Left renal pelvis (tissue), 4 donors: ENCODE results near the gene PADI1. TPM values are rescaled to one million over a fixed set of nuclear protein-coding genes. Genes with fewer than 3 reads are reported as not detected.

Experiments used
- DNase-seq, 4 donors: peaks; one replicate each; pipeline ENCODE4 v3.0.0-alpha.2; 2013; ENCODE audit warnings: low read depth in 4 of 4, low spot score in 3 of 4
- polyA plus RNA-seq, 4 donors: library from polyadenylated mRNA; unstranded; fragments of 120-200 nt; gene quantifications; one replicate each; pipeline ENCODE4 v1.2.1, GENCODE V29; 2013; ENCODE audit not compliant: insufficient read length in 4 of 4

PADI1 gene
- polyA plus RNA-seq, 4 donors, result 0.14 TPM; not detected in 3

DNA sequence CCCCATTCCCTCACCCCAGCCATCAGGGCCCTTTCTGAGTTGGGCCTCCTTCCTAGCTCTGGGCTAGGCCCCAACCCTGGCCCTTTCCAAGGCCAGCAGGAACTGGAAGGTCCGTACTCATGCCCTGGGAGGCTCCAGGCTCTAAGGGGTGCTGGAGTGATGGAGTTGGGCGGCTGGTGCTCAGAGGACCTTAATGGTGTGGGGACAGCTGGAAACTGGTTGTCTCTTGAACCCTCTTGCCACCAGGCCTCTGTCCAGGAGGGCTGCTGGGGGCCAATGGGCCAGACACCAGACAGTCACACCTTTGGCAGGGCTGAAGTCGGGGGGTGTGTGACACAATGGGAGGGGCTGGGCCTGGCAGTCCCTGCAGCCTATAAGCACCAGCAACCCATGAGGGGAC lies 9.2 kb upstream of the PADI1 start:
- DNase-seq, result no peak

DNA sequence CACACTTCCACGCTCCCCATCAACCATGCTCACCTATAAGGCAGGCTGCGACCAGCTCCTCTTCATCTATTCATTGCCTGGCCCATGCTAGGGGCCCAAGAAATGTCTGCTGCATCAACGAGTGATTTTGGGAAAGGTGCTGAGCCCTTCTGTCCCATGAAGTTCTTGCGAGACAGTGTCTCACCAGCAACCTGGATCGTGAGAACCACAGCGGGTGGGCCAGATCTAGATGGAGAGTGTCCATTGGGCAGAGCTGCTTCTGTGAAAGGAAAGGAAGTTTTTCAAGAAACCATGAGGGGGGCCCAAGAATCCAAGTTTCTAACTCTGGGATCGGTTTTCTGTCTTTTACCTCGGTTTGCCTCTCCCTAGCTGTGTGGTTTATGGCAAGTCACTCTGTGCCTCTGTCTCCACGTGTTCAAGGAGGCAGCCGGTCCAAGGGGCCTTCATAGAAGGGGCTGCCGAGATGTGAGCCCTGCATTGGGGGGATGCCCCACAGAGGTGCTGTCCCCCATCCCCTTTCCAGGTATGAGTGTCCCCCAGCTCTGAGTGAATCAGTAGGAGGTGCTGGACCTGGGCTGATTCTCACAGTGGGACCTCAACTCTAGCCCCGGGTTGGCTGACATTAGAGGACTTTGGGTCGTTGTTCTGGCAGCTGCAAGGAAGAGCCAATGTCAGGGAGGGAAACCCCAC lies 8.3 kb upstream of the PADI1 start:
- DNase-seq, result no peak

DNA sequence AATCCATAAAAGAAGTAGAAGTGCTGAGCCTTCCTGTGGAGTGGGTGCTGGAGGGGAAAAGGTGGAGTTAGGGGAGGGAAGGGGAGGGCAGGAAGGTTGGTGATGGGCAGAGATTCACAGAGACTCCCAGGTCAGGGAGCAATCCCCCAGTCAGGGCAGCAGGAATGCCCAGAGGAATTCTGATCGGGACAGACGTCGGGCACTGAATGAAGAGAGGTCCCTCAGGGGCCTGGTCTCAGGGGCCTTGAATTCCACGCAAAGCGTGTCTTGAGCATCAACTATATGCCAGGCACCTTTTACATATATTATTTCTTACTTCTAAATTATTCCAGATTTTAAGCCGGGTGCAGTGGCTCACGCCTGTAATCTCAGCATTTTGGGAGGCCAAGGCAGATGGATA lies 7.2 kb upstream of the PADI1 start:
- DNase-seq, result no peak

DNA sequence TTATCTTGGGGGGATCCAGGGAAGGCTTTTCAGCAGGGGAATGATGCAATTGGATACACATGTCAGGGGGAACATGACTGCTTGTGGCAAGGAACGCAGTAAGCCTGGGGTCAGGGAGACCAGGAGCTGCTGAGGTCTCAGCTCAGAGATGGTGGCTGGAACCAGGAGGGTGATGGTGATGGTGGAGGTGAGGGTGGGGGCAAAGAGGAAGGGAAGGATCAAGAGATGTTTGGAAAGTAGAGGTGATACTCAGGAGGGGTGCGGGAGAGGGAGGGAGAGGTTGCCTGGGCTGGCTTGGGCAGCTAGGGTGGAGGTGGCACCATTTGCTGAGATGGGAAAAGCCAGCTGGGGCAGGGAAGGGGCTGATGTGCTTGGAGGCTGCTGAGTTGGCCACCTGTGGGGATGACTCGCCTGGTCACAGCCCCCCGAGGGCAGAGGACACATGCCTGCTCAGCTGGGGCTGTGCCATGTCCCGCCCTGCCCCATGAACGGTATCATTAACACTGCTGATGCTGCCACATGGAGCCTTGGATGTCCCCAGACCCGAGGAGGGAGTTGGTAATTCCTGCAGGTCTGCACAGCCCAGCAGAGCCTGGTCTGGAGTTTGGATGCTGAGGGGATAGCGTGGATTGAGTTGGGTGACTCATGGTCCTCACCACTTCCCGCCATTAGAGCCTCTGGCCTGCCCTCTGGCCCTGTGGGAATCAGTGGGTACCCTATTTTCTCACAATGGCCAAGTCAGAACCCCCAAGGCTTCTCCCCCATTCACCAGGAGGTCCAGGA lies 6.3 kb upstream of the PADI1 start:
- no peak for DNase-seq

DNA sequence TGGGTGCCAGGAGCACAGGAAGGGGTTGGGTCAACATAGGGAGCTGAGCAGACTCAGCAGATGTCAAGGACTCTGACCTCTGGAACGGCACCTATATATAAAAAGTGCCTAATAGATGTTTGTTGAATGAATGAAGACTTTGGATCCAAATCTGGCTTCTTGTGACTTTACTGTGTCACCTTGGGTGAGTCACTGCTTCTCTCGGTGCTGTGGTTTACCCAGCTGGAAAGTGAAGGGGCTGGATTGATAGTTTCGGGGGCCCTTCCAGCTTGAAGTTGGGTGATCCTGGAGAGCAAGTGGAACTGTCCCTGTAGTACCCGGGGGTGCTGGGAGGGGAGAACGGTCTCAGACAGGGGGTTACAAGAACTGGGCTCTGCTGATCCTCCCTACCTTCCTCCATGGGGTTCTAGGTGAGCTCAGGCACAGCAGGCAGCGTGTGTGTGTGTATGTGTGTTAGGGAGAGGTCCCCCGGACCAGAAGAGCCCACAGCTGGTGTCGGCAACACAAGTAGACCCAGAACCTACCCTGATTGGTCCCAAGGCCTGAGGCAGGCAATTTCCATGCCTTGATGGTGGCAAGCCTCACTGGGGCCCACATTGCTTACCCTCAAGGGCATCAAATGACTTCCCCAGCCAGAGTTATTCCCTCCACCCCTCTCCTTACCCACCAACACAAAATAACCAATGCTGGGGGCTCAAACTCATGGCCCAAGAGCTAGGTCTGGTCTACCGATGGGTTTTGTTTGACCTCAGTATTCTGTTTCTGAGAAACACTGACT lies 5.5 kb upstream of the PADI1 start:
- DNase-seq, result no peak

DNA sequence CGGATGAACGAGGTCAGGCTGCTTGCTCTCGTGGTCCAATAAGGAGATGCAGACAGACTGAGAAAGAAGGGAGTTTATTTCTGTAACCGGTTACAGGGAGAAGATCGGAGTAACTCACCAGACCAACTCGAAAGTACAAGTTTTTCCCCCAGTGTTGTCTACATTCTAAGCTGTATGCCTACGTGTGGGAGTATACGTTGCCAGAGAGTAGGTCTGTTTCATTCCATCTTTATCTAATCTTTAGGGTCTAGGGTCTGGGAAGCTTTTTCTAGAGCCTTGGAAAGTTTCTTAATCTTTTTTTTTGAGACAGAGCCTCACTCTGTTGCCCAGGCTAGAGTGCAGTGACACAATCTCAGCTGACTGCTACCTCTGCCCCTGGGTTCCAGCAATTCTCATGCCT lies 4.7 kb upstream of the PADI1 start:
- no peak for DNase-seq

DNA sequence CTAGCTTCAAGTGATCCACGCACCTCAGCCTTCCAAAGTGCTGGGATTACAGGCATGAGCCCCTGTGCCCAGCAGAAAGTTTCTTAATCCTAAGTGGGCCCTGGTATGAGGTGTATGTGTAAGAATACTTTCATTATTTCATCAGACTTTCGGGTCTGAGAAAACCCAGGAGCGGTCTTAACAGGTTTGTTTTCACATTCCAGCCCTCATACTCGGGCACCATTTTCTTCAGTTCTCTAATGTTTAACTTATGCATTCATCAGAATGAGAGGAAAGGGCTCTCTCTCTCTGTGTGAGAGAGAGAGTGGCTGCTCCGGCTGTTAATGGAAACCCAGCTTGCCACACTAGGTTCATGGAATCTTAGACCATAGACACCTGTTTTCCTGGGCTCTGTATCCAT lies 4.2 kb upstream of the PADI1 start:
- no peak for DNase-seq

DNA sequence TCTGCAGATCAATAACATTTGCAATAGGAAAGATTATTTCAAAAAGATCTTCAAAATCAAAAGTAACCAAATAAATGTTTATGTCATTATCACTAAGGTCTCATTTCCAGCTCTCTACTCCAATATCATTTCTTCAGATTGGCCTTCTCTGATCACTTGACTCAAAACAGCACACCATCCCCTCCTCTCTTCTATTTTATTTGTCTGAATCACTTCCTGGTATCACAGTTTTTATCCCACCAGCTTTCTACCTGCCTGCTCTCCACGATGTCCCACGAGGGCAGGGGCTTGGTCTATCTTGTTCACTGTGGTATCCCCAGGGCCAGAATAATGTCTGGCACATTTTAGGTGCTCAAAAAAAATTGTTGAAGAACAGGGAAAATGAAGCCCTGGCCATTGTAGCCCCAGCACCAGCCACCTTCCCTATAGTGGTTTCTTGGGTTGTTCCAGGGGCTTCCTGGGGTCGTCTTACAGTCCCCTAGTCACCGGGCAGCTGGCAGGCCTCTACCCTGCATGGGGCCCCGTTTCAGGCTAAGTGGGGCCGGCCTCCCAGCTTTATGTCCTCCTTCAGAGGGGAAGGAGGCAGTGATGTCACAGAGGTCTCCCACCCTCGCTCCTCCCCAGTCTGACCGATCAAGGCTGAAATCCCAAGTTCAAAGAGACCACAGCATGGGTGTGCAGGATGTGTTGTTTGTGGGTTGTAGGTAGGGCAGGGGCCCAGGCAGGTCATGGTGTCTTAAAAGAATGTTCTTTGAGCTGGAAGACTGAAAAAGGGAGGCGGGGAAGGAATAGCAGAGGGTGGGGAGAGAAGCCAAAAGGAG lies 3.5 kb upstream of the PADI1 start:
- no peak for DNase-seq

DNA sequence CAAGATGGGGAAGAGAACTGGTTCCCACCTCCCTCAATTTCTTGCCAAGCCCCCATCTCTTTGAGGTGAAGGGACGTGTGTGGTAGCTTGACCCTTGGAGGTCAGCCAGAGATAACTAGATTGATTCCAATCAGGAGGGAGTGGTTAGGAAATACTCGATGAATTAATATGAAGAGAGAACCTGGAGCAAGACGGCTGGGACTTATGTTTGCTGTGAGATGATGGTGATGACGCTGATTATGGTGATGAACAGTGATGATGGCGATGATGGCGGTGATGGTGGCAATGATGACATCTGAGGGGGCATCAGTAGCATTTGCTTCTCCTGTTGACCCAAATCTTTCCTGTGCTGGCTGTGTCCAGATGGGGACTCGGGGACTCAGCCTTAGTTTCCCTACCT lies 724 bp downstream of the PADI1 start:
- DNase-seq, result no peak

DNA sequence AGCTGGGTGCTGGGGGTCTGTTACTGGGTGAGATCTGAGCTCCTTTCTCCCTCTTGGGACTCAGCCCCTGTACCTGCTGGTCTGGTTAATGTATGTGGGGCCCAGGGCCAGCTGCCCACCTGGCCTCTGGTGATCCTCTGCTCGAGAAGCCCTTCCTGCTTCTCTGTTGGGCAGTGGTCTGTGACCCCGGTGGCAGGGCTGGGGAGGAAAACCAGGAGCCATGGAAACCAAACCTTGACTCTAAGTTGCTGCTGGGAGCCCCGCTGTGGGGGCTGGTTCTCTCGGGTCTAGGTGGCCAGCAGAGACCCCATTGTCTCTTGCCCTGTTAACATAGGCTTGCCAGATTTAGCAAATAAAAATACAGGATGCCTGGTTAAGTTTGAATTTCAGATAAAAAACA lies 1.3 kb downstream of the PADI1 start:
- DNase-seq, result no peak

DNA sequence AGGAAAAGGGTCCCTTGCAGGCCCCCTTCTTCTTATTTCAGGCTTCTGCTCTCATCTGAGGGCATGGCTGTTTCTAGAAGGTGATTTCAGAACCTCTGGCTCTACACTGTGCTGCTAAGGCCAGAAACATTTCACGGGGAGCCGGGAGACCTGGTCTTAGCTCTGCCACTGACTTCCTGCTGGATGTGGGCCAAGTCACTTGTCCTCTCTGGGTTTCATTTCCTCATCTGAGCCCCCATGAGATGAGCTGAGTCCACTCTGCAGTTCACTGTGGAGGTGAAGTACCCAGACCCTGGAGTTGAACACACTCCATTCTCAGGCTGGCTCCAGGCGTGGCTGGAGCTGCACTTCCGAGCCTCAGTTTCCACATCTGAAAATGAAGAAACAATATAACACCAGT lies 2.1 kb downstream of the PADI1 start:
- no peak for DNase-seq

DNA sequence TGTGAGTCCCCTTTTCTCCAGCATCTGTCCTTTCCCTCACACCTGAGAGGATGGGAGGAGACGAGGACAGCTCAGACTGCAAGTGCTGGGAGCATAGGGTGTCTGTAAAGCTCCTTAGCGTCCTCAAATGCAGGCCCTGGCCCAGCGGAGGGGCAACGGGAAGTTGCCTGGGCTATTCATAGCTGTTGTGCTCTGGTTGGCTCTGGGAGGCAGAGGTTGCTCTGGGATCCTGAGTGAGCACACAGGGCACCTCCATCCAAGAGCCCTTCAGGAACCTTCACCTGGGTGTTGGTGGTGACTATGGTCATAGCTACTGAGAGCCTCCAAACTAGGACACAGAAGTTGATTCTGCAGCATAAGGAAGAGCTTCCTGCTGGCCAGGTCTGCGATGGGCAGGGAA lies 2.6 kb downstream of the PADI1 start:
- DNase-seq, result no peak

DNA sequence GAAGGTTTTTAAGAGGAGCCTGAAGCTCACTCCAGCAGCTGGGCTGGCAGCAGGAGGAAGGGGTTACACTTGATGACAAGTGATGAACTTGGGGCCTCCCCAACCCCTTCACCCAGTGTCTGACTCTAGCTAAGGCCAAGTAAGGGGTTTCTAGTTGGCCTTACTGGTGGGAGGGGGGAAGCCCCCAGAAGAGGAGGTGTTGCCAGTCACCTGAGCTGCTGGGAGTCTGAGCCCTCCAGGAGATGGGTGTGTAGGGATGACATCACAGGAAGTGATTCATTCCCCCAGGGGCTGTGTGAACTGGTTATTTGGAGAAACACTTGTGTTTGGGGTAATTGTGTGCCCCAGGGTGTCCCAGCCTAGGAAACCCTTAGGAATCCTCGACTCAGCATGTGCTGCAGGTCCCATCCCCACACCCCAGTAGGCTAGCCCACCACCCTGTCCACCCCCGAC lies 3.1 kb downstream of the PADI1 start:
- DNase-seq, result no peak

DNA sequence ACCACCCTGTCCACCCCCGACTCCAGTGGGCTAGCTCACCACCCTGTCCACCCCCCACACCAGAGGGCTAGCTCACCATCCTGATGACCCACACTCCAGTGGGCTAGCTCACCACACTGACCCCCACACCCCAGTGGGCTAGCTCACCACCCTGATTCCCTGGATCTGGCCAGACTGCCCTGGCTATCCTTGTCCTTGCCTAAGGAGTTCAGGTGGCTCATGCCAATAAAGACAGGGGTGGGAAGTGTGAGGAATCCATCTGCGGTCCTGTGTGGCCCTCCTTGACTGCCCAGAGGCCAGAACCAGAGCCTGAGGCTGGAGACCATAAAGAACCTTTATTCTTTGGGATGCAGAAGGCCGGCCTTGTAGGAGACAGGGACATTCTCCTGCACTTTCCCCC lies 3.6 kb downstream of the PADI1 start:
- DNase-seq, result no peak

DNA sequence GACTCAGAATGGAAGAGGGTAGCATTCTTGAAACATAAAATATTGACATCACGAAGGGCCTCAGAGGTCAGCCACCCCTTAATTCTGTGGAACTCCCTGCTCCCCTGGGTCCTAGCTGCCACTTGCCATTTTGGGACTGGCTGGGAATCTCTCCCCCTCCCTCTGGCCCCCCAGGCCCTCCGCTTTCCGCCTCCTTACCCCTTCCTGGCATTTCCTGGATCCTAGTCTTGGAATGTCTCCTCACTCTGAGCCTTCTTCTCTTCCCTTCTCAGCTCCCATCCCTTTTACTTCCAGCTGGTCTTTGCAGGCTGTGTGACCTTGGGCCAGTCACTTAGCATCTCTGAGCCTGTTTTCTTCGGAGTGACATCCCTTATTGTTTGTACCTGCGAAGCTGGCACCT lies 4.5 kb downstream of the PADI1 start:
- DNase-seq, result no peak

DNA sequence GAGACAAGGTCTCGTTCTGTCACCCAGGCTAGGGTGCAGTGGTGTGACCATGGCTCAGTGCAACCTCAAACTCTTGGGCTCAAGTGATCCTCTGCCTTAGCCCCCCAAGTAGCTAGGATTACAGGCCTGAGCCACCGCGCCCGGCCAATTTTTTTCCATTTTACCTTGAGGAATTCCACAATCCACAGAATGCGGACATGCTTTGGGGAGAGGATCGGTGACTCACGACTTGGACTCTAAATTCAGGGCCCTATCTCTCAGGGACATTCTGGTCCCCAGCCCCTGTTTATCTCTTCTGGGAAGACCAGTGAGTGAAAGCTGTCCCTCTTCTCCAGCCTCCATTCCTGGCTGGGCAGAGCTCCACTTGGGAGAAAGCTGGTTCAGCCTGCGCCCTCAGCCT lies 5.2 kb downstream of the PADI1 start:
- DNase-seq, result no peak

DNA sequence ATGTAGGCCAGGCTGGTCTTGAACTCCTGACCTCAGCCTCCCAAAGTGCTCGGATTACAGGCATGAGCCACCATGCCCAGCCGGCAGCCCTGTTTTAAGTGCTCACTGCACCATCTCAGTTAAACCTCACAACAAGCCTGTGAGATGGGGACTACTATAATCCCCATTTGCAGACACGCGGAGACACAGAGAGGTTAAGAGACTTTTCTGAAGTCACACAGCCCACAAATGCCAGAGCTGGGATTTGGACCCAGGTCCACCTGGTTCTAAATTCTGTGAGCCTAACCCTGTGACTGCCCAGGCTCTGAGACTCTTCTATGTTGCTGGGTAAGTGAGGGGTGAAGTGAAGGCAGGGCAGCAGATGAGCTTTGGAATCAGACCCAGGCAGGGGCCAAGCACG lies 6.4 kb downstream of the PADI1 start:
- no peak for DNase-seq

DNA sequence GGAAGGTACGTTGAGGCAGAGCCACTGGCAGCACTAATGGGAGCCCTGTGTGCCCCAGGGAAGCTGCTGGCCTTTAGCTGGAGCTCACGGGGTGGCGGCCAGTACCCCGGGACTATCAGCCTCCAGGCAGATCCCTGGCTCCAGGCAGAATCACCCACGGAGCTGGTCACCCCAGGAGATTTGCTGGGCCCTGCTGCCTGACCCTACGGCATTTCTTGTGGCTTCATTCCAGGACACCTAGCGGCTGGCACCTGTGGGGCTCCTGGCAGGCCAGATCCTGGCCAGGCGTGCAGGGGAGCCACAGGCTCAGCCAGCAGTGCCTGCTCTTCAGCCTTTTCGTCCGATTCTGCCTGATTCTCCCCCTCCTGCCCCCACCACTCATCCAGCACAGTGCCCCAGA lies 7.1 kb downstream of the PADI1 start:
- no peak for DNase-seq

DNA sequence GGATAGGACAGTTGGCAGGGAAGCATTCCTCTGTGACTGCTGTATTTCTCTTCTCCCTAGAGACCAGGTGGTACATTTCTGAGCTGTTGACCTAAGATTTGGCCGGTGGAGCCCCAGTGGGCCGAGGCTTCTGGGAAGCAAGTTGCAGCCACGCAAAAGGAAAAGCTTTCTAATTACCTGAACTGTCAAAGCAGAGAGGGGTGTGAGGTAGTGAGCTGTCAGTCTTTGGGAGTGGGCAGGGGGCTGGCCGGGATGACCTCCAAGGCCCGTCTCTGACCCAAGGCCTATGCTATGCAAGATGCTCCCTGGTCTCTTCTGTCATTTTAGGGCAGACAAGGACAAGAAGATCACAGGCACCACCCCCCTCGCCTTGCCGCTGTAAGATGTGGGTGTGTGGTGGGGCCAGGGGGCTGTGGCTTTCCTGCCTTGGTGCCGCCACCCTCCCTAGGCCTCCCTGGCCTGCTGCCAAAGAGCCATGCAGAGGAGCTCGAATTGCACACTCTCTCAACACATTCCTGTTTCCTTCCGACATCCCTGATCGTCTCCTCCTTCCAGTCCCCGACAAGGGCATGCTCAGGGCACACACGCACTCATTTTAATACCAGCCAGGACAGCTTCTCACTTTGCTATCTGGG lies 7.7 kb downstream of the PADI1 start:
- peak in 3 of 4 donors; percentile 54 to 79 (median 57) for DNase-seq

DNA sequence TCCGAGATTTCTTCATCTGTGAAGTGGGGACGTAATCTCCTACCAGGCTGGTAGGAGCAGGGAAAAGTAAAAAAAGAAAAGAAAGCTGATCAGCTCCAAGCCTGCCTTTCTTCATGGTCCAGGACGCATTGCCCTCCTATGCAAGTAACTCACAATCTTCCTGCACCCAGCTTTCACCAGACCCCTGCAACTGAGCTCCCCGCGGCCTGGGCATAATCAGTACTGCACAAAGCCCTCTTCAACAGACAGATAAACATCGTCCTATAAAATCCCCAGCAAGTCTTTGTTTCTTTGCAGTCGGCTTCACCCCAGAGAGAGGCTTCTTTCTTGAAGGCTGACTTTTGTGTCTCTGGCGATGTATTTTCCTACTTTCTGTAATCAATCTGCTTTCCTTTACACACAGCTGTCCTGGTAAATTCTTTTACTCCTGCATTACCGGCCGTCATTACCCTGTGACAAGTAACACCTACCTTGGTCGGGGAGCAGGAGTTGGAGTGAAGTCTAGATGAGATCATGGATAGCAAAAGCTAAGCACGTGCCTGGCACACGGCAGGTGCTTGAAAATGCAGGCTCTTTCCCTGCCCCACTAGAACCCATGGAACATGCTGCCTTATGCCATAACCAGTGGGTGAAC lies 8.3 kb downstream of the PADI1 start:
- DNase-seq, result no peak
